GM21423 (cell line): ENCODE results near the gene PLXDC2.

ENCODE experiments used
- ATAC-seq: cut with Tn5 transposase; IDR thresholded peaks from one replicate; pipeline ENCODE4 v1.9.1; 2021; ENCODE audit warnings: mild to moderate bottlenecking, moderate library complexity; ENCODE audit not compliant: unreplicated experiment

The PLXDC2 gene

DNA sequence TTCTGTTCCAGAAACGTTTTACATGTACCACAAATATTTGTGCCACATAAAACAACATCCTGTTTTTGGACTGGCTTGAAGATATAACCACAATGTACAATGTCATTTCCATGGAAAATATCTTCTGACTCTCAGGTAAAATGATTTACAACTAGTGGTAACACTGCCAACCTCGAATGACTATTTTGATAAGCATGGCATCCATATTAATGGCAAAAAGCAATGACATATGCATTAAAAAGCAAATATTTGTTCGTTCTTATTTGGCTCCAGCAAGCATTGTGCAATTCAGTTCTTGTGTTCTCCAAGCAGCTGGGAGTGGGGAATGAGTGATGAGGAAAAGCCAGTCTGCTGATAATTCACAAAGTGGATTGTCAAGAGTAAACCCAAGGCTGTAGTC lies 289.0 kb downstream of the PLXDC2 start:
- no peak for ATAC-seq

DNA sequence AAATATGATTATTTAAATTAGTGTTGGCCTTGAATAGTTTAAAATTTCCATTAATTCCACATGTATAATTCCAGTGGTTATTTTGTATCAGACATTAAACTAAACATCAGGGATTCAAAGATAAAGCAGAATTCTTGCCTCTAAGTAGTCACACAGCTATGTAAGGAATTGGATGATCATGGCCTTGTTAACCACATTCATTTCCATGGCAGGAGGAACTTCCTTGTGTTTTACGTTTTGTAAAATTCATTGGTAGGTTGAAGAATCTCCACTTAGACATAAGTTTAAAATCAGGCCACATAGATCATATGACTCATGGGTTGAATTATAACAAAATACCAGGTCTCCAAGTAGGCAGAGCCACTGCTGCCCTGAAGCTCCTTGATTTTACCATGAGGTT lies 289.7 kb downstream of the PLXDC2 start:
- no peak for ATAC-seq

DNA sequence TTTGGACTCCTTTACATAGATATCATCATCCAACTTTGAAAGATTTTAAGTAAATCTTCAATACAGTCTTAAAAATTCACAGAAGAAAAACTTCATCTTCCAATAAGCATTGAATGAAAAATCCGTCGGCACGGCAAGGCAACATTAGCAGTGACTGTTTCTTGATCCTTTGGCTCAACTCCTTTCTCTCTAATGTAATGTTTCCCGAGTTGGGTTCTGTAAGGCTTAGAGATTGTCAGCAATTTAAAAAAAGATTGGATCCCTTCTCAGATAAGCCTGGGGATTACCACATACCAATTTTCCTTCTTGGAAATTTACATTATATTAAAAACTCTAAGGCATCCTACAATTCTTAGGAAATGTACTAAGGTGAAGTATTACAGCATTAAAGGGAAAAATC lies 291.8 kb downstream of the PLXDC2 start:
- no peak for ATAC-seq

DNA sequence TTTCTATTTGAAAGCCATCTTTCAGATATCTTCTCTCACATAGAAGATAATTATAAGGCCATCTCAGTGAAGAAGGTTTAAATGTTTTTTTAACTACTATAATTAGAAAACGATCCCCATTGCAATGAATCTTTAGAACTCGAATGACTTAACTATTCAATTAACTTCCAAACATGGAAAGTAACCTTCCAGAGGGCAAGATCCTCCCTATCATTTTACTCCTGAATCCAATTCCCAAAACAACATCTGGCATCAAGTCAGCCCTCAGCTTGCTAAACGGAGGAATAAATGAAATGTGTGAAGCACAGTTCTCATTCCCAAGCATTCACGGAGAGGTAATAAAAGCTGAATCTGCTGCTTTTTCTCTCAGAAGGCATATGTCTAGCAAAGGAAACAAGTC lies 293.4 kb downstream of the PLXDC2 start:
- no peak for ATAC-seq

DNA sequence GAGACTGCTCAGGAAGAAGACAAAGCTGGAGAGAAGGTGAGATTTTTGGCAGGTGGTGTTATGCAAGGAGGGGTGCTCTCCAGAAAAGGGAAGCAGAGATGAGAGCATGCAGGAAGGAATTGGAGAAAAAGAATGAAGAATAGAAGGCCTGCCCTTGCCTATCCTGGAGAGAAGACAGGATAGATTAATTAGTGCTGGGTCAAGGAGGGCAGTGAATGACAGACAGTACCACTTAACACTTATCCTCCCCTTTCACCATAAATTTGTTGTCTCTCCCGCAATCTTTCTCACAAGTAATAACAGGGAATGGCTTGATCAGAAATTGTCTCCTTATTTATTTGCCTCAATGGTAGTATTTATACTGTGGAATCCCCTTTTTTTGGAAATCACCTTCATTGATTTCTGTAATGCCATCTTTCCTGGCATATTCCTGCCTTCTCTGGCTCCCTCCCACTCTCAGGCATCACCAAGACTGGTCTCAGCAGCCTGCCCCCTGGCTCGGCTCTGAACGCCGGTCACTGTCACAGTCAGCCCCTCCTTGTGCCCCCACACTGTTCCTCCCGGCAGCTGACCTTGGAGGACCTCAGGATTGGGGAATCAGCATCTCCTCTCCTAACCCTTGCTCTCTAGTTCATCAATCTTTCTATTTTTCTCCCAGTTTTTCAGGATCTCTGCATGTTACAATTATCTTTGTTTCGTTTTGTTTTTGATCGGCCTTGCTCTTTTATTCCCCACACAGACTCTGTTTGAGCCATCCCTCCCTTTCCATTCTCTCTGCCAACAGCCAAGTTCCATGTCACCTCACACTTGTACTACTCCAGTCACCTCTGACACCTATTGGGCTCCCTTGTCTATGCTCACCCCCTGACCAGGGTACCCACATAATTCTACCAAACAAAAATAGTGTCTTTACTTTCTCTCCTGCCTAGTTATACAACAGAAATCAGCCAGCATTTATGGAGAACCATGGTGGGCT lies 294.2 kb downstream of the PLXDC2 start:
- no peak for ATAC-seq

DNA sequence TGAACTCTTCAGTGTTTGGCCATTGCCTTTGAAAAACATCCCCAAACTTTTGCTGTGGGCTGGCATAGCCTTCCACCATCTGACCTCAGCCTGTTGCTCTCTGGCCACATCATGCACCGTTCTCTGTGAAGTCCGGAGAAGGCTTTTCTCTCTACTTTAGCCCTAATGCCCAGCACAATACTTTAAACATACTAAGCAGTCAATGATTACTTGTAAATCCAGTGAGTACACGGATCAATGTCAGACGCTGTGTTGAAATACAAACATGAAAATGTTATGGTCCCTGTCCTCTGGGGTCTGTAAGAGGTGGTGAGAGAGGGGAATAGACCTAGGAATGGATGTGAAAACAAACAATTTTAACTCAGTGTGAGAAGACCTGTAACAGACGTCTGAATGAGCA lies 297.9 kb downstream of the PLXDC2 start:
- no peak for ATAC-seq

DNA sequence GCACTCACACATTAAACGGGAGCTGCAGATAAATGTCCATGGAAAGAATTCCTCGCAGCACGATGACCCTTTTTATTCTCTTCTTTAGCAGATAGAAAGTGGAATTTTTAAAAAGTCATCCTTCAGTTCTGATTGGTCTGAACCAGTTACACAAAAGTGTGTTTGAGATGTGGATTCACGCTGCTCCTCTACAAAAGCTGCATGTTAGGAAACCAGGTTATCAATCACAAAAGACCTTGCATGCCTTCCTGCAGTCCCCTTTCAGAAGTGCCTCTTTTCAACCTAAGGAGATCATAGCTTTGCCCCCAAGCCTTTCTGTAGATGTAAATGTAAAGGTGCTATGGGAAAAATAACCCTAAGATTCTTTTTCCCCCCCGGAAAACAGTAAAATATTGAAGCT lies 299.7 kb downstream of the PLXDC2 start:
- no peak for ATAC-seq

DNA sequence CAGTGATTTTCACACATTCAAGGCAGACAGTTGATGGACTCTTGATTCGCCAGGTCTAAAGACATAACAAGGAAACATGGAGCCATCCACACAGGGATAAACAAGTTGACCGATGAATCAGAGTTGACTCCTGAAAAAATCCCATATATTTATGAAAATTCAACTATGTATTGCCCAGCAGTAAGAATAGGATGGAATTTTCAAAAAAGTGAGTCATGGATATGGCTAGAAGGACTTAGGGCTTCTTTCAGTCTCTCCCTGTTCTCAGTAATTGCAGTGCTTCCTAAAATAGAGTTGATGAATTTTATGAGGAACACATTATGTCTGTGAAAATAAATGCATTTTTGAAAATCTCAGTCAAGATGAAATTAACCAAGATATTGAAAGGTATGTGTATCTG lies 301.2 kb downstream of the PLXDC2 start:
- no peak for ATAC-seq

DNA sequence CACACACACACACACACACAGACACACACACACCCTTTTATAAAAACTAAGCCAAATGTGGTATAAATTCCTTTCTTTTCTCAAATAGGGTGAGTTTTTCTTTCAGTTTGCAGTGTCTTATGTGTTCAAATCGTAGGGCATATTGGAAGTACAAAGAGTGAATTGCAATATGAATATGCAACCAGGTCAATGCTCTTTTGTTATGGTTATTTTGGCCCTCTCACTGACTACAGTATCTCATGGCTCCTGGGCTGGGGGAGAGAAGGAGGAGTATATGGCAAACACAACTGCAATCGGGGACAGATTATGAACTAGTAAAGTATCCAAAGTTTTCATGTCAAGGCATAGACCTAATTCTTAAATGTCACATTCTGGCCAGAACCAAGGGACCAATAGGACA lies 301.9 kb downstream of the PLXDC2 start:
- ATAC-seq = no peak

DNA sequence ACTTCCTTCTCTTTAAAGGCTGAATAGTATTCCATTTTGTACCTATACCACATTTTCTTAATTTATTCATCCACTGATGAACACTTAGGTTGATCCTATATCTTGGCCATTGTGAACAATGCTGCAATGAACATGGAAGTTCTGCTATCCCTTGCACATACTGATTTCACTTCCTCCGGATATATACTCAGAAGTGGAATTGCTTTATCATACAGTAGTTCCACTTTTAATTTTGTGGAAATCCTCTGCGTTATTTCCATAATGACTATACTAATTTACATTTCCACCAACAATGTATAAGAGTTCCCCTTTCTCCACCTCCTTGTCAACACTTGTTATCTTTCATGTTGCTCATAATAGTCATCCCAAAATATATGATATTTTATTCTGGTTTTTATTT lies 312.6 kb downstream of the PLXDC2 start:
- ATAC-seq = no peak

DNA sequence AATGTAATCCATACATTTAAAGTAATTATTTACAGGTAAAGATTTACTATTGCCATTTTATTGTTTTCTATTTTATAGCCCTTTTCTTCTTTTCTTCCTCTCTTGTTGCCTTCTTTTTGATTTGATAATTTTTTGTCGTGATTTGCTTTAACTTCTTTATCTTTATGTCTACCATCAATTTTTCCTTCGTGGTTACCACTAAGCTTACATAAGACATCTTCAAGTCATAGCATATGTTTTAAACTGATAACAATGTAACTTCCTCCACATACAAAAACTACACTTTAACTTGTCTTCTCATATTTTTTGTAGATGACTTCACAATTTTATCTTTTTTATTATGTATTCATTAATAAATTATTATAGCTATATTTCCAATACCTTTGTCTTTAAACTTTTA lies 316.6 kb downstream of the PLXDC2 start:
- no peak for ATAC-seq

DNA sequence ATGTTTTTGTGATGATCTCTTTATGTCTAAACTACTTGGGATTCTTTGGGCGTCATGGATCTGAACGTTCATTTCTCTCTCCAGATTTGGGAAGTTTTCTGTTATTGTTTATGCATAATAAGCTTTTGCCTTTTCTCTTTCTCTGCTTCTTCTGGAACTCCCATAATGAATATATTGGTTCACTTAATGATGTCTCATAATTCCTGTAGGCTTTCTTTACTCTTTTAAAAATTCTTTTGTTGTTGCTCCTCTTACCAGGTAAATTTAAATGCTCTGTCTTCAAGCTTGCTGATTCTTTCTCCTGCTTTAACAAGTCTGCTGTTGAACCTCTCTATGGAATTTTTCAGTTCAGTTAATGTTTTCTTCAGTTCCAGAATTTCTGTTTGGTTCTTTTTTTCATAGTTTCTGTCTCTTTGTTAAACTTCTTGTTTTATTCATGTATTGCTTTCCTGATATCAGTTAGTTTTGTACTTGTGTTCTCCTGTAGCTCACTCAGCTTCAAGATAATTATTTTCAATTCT lies 317.5 kb downstream of the PLXDC2 start:
- ATAC-seq = no peak

DNA sequence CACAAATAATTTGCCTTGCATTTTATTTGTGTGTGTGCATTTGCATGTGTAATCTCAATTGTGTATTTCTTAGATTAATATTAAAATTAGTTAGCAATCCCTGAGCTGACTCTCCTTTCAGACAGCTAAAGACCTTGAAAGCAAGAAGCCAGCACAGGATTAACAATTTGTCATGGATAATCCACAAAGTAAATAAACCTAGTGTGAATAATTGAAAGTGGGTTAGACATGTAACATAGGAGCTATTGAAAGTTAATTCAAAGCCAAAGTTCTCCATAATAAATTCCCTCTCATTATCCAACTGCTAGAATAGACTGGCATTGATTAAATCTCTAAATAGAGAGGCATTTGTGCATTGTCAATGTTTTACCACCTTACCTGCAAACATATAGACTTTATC lies 326.1 kb downstream of the PLXDC2 start:
- ATAC-seq = no peak

DNA sequence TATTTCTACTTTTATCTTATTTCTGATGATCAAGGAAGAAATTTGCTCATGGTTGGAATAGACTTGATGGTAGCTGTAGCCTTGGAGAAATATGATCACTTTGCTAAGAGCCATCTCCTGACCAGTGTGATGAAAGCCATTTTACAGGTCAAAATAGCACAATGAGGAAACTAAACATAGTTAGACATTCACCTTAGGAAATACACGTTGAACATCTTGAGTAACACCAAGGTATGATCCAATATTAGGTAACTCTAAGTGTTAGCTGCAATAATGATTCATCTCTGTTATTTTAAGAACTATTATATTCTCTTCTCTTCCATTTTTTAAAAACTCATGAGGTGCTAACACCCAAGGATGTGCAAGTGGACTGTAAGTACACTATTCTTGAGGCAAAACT lies 328.0 kb downstream of the PLXDC2 start:
- no peak for ATAC-seq

DNA sequence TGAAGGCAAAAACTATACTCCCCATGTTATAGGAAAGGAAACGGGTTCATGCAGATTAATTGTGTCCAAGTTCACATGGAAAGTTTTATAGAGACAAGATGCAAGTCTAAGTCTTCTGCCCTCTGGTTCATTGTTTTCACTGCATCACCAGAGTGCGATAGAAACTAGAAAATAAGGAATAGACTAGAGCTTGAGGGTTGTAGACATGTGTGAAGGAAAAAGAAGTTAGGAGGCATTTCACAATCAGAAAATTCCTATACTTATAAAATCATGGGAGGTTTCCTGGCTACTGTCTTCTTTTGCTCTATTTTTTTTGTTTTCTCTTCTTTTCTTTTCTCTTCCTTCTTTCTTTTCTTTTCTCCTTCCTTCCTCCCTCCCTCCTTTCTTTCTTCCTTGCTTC lies 329.8 kb downstream of the PLXDC2 start:
- ATAC-seq = no peak

DNA sequence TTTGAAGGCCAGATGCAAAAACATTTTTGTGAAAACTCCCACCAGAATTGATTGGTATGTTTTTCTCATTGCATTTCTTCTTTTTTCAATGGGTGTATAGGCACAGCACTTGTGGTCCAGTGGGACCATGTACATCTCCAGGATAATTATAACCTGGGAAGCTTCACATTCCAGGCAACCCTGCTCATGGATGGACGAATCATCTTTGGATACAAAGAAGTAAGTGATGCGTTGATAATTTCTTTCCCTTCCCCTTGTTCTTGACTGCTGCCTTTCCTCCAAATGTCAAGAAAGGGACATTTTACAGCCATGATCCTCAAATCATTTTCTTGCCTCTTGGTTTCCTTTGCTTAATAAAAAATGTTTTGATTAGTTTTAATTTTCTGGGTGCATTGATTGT lies 331.5 kb downstream of the PLXDC2 start:
- no peak for ATAC-seq

DNA sequence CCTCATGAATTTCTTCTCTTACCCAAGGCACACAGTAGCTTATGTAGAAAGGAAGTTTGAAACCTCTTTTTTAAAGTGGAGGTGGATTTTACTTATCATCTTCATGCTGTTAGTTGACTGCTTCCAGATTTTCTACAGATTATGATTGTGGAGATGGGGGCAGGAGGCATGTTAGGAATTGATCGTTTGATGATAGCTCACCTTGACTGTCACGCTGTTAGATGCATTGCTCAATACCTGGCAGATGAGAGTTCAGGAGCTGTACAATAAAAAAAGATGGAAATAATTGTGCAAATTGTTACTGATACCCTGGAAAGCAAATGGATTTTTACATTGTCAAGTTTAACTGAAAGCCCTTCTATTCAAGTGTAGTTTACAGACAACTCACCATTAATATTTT lies 340.3 kb downstream of the PLXDC2 start:
- ATAC-seq = no peak

DNA sequence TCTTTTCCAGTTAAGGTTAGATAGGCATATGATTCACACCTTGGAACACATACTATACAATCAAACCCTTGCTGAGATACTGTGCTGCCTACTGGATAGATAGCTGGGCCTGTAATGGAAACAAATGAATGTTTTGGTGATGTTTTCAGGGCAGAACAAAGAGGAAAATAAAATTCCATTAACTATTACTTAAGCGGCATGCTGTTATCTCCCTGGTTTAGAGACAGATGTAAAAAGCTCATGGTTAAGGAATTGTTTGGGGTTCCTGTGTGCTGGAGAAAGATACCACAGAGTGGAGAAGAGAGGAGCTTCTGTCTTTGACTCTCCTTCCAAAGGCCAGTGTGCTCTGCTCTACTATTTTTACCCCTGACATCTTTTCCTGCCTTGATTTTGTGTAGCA lies 341.1 kb downstream of the PLXDC2 start:
- ATAC-seq = no peak

DNA sequence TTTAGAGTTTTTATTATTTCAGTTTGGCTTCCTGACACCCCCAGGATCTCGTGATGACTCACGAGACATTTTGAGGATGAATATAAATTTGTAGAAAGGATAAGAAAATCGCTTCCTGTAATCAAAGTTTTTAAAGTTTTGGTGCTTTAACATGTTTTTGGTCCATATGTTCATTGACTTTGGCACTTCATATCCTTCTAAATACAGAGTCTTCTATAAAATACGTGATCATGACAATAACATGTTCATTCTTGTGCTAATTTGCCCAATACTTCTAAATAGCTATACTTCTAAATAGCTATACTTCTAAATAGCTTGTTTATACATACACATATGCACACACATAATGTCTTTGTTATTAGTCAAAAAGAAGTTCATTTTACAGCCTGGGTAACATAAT lies 341.9 kb downstream of the PLXDC2 start:
- ATAC-seq = no peak

DNA sequence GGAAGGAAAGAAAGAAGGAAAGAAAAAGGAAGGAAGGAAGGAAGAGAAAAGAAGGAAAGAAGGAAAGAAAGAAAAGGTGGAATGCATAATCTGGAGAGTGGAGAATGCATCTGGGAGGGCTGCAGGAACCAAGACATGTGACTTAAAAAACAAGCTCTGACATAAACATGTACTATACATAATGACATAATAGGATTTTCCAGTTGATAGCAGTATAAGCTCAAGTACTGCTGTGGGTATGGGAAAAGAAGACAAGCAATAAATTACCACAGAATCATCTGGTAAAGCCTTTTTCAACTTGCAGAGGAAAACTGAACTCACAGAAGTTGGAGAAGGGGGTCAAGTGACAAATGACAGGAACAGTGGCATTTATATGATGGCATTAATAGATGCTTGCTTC lies 345.9 kb downstream of the PLXDC2 start:
- no peak for ATAC-seq

DNA sequence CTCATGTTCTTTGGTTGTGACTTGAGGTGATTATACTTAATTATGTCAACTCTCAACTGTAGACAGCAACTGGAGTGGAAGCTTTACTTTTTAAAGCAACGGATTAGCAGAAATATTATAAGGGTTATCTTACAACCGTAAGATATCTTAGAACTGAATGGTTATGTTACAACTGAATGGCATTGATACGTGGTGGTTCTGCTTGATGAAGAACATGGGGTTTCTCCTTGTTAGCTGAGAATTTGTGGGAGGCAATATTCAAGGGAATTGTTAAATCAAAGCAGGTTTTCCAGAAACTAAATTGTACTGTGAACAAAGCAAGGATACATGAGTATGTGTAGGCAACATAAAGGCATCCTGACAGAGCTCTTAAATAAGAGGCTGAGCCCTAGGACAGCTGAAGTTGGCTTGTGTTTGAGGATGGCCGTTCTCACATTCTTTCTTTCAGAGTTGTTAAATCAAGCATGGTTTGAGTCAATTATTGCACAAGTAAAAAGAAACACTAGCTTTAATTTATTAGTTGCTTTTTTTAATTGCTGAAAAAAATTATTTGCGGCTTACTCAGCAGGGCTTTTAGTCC lies 350.0 kb downstream of the PLXDC2 start:
- ATAC-seq = no peak

DNA sequence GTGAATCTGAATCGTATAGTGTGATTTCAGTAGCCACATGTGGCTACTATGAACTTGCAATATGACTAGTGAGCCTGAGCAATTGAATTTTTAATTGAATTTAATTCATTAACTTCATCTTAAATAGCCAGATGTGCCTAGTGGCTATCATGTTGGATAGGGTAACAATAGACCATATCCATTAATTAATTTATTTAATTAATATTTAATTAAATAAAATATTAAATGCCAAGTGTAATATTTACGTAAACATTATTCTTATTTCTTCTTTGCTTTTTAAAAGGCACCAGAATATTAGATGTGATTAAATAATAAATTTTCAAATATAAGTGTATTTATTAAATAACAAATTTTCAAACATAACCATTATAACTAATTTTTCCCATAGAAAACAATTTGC lies 354.4 kb downstream of the PLXDC2 start:
- no peak for ATAC-seq
